ENCODE data around the gene EYS. TPM values are rescaled to one million over a fixed set of nuclear protein-coding genes. Genes with fewer than 3 reads are reported as not detected.

The EYS gene
- total RNA-seq, 1 donor from 2014 or later, result not detected

GRCh38 chr6:64220801-64221200 lies 1486.2 kb downstream of the EYS start:
- ATAC-seq, result no peak

GRCh38 chr6:64217721-64218620 lies 1489.1 kb downstream of the EYS start:
- no peak for ATAC-seq

- no peak for ATAC-seq
Observed at GRCh38 chr6:64214373-64214772, 1492.7 kb downstream of the EYS start.

GRCh38 chr6:64213697-64214096 lies 1493.3 kb downstream of the EYS start:
- no peak for ATAC-seq

- ATAC-seq, result no peak
Observed at GRCh38 chr6:64197246-64197645, 1509.8 kb downstream of the EYS start.

- no peak for ATAC-seq
Observed at GRCh38 chr6:64186592-64186991, 1520.4 kb downstream of the EYS start.

GRCh38 chr6:64185621-64186020 lies 1521.4 kb downstream of the EYS start:
- no peak for ATAC-seq

GRCh38 chr6:64175296-64175695 lies 1531.7 kb downstream of the EYS start:
- ATAC-seq, result no peak

GRCh38 chr6:64170316-64170715 lies 1536.7 kb downstream of the EYS start:
- no peak for ATAC-seq

- ATAC-seq, result no peak
Observed at GRCh38 chr6:64160486-64160885, 1546.5 kb downstream of the EYS start.

- ATAC-seq, result no peak
Observed at GRCh38 chr6:64155063-64155462, 1552.0 kb downstream of the EYS start.

- ATAC-seq, result no peak
Observed at GRCh38 chr6:64146876-64147275, 1560.2 kb downstream of the EYS start.

GRCh38 chr6:64146094-64146493 lies 1560.9 kb downstream of the EYS start:
- no peak for ATAC-seq

GRCh38 chr6:64145658-64146057 lies 1561.4 kb downstream of the EYS start:
- no peak for ATAC-seq

- ATAC-seq, result no peak
Observed at GRCh38 chr6:64143101-64143500, 1563.9 kb downstream of the EYS start.

- no peak for ATAC-seq
Observed at GRCh38 chr6:64141680-64142079, 1565.3 kb downstream of the EYS start.

GRCh38 chr6:64128301-64129024 lies 1578.6 kb downstream of the EYS start:
- ATAC-seq, result no peak

GRCh38 chr6:64123761-64124633 lies 1583.0 kb downstream of the EYS start:
- no peak for ATAC-seq

GRCh38 chr6:64122712-64123375 lies 1584.2 kb downstream of the EYS start:
- no peak for ATAC-seq

- ATAC-seq, result no peak
Observed at GRCh38 chr6:64121011-64121565, 1585.9 kb downstream of the EYS start.

- ATAC-seq, result no peak
Observed at GRCh38 chr6:64113704-64114103, 1593.3 kb downstream of the EYS start.

- no peak for ATAC-seq
Observed at GRCh38 chr6:64104051-64104450, 1603.0 kb downstream of the EYS start.

All from esophagus mucosa (tissue), 1 donor.